22Rv1 (cell line): ENCODE measurements around the gene MED29.

Experiments
- H3K27ac ChIP-seq: fragments of 450-650 bp; 2 replicates; pipeline ENCODE4 v1.5.1; 2017
- ZFX ChIP-seq: fragments of 450-650 bp; IDR thresholded peaks from 2 replicates; pipeline ENCODE4 v1.6.1; 2017; ENCODE audit warnings: antibody characterized with exemption, borderline replicate concordance
- TF ChIP-seq, protein P1 (sequence below): fragments of 450-650 bp; IDR thresholded peaks from 2 replicates; pipeline ENCODE4 v1.5.1; 2017; ENCODE audit warnings: mild to moderate bottlenecking

The MED29 gene

DNA sequence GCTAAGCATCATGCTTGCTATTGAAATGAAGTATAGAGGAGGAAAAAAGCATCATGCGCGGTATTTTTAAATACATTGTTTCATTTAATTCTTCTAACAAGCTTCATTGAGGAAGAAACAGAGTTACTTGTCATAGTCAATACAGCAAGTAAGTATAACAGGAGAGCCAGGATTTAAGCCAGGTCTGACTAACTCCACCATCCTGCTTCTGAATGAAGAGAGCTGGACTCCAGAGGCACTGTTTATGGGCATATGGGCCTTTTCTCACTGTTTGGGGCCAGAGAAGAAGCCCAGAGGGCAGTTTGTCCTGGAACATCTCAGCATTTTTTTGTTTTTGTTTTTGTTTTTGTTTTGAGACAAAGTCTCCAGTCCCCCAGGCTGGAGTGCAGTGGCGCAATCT, 41.0 kb upstream of the MED29 start:
- H3K27ac ChIP-seq: no peak overlapping the region
- TF ChIP-seq ZFX: no peak
- TF ChIP-seq, protein P1, sequence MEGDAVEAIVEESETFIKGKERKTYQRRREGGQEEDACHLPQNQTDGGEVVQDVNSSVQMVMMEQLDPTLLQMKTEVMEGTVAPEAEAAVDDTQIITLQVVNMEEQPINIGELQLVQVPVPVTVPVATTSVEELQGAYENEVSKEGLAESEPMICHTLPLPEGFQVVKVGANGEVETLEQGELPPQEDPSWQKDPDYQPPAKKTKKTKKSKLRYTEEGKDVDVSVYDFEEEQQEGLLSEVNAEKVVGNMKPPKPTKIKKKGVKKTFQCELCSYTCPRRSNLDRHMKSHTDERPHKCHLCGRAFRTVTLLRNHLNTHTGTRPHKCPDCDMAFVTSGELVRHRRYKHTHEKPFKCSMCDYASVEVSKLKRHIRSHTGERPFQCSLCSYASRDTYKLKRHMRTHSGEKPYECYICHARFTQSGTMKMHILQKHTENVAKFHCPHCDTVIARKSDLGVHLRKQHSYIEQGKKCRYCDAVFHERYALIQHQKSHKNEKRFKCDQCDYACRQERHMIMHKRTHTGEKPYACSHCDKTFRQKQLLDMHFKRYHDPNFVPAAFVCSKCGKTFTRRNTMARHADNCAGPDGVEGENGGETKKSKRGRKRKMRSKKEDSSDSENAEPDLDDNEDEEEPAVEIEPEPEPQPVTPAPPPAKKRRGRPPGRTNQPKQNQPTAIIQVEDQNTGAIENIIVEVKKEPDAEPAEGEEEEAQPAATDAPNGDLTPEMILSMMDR: no peak

DNA sequence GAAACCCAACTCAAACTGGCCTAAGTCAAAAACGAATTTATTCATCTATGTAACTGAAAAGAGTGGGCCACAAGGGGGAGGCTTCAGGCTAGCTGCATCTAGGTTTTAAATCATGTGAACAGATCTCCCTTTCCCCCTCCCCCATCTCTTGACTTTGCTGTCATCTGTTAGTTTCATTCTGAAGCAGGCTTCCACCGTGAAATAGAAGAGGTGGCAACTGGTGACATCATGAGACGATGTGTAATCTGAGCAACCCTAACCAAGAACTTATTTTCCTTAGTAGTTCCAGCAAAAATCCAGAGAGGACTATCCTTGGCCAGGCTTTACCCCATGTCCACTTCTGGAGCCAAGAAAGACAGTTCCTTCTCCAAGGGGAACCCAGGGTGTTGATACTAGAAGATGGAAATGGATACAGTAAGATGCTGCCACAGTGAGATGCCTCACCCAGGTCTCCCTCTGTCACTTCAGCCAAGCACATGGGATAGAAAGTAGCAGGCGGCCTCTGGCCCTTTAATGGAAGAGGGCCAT, 39.6 kb upstream of the MED29 start:
- no peak overlapping the region for H3K27ac ChIP-seq
- TF ChIP-seq, protein P1: no peak
- no peak for TF ChIP-seq ZFX

DNA sequence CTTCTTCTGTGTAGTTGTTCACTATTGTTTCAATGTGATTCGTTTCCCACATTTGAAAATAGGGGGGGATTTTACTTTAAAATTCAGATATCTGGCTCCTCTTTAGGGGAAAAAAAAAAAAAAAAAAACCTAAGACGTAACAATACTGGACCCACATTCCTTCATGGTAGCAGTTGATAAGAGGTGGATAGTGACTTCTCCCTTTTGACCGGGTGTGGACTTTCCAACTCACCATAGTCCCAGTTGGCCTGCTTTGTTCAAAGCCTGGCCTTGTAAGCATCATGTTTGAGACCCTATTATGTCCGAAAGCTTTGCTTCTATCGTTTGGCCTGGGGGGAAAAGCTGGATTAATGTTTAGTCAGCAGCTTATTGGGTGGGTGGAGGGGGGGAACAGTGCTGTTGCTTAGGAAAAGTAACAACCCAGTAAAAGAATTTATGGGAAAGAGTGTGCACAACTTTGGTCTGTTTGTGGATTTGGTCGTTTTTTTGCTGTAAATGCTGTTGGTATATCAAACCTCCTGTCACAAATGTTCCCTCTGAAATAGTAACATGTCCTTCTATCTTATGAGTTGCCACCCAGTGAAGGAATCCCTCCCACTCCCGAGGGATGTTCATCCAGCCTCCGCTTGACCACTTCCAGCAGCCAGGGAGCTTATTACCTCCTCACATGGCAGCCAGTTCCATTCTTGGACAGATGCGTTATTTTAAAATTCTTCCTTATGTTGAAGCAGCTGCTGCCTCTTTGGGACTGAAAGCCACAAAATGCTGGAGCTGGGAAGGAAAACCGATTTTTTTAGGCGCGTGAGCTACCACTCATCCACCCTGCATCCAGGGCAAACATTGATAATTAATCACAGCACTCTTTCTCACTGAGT, 38.6 kb upstream of the MED29 start:
- H3K27ac ChIP-seq: no peak overlapping the region
- TF ChIP-seq, protein P1: no peak
- no peak for TF ChIP-seq ZFX

- no peak overlapping the region for H3K27ac ChIP-seq
- no peak for TF ChIP-seq ZFX
- TF ChIP-seq, protein P1: no peak
These were observed 35.9 kb upstream of the MED29 start for GRCh38 chr19:39355253-39355652.

- no peak overlapping the region for H3K27ac ChIP-seq
- TF ChIP-seq ZFX: no peak
- TF ChIP-seq, protein P1: no peak
These were observed 35.1 kb upstream of the MED29 start for GRCh38 chr19:39356073-39356472.

GRCh38 chr19:39356647-39357046, 34.5 kb upstream of the MED29 start:
- TF ChIP-seq, protein P1: no peak
- no peak for TF ChIP-seq ZFX
- no peak overlapping the region for H3K27ac ChIP-seq

GRCh38 chr19:39359026-39359425, 32.2 kb upstream of the MED29 start:
- no peak overlapping the region for H3K27ac ChIP-seq
- TF ChIP-seq, protein P1: no peak
- no peak for TF ChIP-seq ZFX
